ENCODE data around the gene TAS2R14. TPM values are rescaled to one million over a fixed set of nuclear protein-coding genes. Genes with fewer than 3 reads are reported as not detected.

Gene TAS2R14
- under 1 TPM; 0.69 to 0.84 TPM for total RNA-seq

- POLR2A ChIA-PET: no interaction called here
Observed at GRCh38 chr12:10939163-10939562, at the start of gene TAS2R14. Gene TAS2R14 (minus strand): TSS chr12:10939263. CDS start chr12:10939207, 56 bp downstream.

GRCh38 chr12:10986812-10987211, 47.7 kb upstream of the TAS2R14 start, which contains the start of gene TAS2R50:
Gene TAS2R50 (minus strand): TSS chr12:10986912. CDS start chr12:10986860, 52 bp downstream.
- ChIA-PET CTCF (no interaction called here), POLR2A (no interaction called here)

More at GRCh38 chr12:10939163-10939562, at the start of gene TAS2R14:
- CTCF ChIA-PET: no interaction called here

- POLR2A ChIA-PET: interaction anchor here (0.9 kb wide), 1 partner anchor 189 kb away, joined by 4 read pairs; the partner anchor contains the start of gene SMIM10L1
- CTCF ChIA-PET: interaction anchor here (0.6 kb wide), 1 partner anchor 198 kb away, joined by 3 read pairs; no protein-coding TSS in a partner anchor
Observed at GRCh38 chr12:10982244-10982643, 43.2 kb upstream of the TAS2R14 start.

DNA sequence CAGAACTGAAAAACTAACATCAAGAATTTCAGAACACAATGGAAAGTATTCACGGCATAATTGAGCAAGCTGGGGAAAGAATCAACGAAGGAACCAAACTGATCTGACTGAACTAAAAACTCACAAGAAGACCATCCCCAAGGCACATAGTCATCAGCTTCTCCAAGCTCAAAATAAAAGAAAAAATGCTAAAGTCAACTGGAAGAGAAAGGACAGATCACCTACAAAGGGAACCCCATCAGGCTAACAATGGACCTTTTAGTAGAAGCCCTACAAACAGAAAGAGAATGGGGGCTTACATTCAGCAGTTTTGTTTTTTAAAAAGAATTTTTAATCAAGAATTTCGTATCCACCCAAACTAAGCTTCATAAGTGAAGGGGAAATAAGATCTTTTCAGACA, 35.9 kb upstream of the TAS2R14 start:
- ChIA-PET CTCF (no interaction called here), POLR2A (no interaction called here)

- CTCF ChIA-PET: interaction anchor here (0.6 kb wide), 1 partner anchor 355 kb away, joined by 4 read pairs; no protein-coding TSS in a partner anchor
- POLR2A ChIA-PET: no interaction called here
Observed at GRCh38 chr12:10968765-10969456, 29.8 kb upstream of the TAS2R14 start.

GRCh38 chr12:10967409-10967808, 28.3 kb upstream of the TAS2R14 start:
- ChIA-PET POLR2A (no interaction called here), CTCF (no interaction called here)

GRCh38 chr12:10966314-10966713, 27.3 kb upstream of the TAS2R14 start:
- ChIA-PET CTCF (no interaction called here), POLR2A (no interaction called here)

DNA sequence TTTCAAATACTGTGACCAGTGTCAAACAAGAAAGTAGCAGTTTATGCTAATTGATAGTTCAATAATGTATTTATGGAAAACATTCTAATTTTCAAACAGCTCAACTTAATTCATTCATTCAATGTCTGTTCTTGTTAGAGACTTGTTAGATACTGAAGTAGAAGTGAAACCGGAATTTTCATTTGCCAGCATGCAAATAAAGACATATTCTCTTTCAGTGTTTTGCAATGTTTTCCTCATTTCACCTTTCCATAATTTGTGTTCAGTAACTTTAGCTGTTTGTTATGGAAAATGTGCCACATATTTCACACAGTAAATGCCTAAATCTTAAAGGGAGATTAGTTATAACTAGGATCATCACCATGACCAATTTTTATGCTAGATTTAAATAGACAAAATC, 26.4 kb upstream of the TAS2R14 start:
- POLR2A ChIA-PET: interaction anchor here (0.6 kb wide), 1 partner anchor 92 kb away, joined by 3 read pairs; no protein-coding TSS in a partner anchor
- CTCF ChIA-PET: no interaction called here

GRCh38 chr12:10960211-10960610, 21.1 kb upstream of the TAS2R14 start:
- CTCF ChIA-PET: no interaction called here
- POLR2A ChIA-PET: no interaction called here

DNA sequence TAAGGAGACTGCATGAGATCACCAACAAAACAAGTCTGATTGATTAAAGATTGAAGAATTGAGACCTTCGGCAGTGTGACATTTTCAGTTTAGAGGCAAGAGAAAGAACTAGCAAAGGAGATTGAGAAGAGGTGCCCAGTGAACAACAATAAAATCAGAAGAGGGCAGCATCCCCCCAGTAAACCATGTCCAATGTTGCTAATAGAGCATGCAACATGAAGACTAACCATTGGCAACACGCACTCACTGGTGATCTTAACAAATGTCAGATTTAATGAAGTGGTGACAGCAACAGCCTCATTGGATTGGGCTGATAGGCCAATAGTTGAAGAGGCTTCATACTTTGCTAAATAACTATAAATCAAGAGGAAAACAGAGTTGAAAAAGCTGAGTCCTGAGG, 20.7 kb upstream of the TAS2R14 start:
- ChIA-PET CTCF (no interaction called here), POLR2A (no interaction called here)

DNA sequence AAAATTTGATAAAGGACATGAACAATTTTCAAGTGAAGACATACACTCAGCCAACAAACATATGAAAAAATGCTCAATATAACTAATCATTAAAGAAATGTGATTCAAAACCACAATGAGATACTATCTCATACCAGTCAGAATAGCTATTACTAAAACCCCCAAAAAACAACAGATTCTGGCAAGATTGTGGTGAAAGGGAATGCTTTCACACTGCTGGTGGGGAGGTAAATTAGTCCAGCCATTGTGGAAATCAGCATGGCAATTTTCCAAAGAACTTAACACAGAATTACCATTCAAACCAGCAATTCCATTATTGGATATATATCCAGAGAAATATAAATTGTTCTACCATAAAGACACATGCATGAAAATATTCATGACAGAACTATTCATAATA, 18.7 kb upstream of the TAS2R14 start:
- CTCF ChIA-PET: no interaction called here
- POLR2A ChIA-PET: no interaction called here

GRCh38 chr12:10956085-10956484, 17.0 kb upstream of the TAS2R14 start:
- ChIA-PET POLR2A (no interaction called here), CTCF (no interaction called here)

DNA sequence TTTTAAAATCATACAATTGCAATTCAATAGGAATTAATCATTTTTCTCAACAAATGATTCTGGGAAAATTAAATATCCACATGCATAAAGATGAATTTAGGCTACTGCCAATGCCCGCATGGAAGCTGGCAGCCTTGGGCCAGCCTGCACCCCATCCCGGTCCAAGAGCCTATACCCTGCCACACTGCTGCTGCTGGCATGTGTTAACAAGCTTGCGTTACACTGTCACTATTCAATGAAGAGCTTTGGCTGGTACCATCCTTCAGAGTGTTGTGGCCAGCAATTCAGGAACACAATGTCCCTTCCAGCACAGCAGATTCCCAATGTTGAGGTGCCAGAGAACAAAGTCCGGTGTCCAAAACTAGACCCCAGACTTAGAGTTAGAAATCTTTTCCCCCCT, 13.6 kb upstream of the TAS2R14 start:
- CTCF ChIA-PET: no interaction called here
- POLR2A ChIA-PET: no interaction called here

- POLR2A ChIA-PET: no interaction called here
Observed at GRCh38 chr12:10943167-10943566, 4.1 kb upstream of the TAS2R14 start.

DNA sequence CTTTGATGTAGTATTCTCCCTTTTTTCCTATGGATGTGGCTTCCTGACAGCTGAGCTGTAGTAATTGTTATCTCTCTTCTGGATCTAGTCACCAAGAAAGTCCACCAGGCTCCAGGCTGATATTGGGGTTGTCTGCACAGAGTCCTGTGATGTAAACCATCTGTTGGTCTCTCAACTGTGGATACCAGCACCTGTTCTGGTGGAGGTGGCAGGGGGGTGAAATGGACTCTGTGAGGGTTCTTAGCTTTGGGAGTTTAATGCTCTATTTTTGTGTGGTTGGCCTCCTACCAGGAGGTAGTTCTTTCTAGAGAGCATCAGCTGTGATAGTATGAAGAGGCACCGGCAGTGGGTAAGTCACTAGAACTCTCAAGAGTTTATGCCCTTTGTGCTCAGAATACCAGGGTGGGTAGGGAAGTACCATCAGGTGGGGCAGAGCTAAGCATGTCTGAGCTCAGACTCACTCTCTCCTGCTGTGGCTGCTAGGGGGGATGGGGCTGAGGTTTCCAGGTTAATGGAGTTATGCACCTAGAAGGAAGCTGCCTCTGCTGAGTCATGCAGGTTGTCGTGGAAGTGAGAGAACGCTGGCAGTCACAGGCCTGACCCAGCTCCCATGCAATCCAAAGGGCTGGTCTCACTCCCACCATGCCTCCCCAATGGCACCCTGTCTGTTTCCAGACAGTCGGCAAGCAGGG, 3.0 kb upstream of the TAS2R14 start:
- ChIA-PET POLR2A (no interaction called here), CTCF (no interaction called here)

More at GRCh38 chr12:10943167-10943566, 4.1 kb upstream of the TAS2R14 start:
- CTCF ChIA-PET: no interaction called here

DNA sequence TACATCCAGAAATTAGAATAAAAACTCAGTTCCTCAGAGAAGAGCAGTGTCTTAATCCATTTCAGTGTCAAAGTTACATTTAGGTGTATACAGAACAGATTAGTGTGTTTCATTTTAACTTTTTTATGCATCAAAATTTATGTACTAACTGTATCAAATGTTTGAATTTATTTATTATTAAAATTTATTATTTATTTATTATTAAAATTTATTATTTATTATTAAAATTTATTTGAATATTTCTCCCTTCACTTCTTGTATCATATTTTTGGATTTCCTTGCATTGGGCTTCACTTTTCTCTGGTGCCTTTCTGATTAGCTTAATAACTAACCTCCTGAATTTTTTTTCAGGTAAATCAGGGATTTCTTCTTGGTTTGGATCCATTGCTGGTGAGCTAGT, 2.3 kb upstream of the TAS2R14 start:
- CTCF ChIA-PET: no interaction called here
- POLR2A ChIA-PET: no interaction called here

GRCh38 chr12:10940389-10940788, 1.3 kb upstream of the TAS2R14 start:
- POLR2A ChIA-PET: no interaction called here
- CTCF ChIA-PET: no interaction called here

DNA sequence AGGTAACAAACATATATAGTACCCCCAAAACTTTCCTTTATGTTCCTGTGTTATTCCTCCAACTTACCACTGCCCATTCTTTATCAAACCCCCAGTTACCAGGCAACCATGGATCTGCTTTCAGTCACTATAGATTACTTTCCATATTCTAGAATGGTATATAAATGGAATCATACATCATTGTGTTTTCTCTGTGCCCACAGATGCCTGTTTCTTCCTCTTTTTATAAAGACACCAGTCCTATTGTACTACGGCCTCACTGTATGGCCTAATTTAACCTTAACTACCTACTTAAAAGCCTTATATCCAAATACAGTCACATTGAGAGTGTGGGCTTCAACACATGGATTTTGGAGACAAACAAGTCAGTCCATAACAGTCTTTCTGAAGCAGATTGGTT, 2.6 kb downstream of the TAS2R14 start:
- CTCF ChIA-PET: no interaction called here
- POLR2A ChIA-PET: no interaction called here

- POLR2A ChIA-PET: no interaction called here
- CTCF ChIA-PET: no interaction called here
Observed at GRCh38 chr12:10928746-10929286, 10.2 kb downstream of the TAS2R14 start, which contains the start of gene PRH2. Gene PRH2 (plus strand): TSS chr12:10929236. CDS start chr12:10929274, 38 bp downstream.

DNA sequence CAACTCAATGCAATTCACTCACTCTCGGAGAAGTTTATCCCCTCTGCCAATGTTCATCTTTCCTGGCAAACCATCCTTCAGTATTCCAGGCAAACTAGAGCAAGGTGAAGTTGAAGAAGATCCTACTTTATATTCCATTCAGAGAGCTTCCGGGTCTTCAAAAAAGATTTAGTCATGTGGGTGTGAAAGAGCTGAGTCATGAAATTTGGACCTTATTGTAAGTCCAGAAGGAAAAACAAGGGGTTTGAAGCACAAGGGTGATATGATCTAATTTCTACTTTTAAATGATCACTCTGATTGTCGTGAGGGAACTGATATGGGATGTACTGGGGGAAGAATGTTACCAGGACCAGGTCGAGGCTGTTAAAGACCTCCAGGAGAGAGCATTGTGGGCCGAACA, 12.8 kb downstream of the TAS2R14 start:
- ChIA-PET POLR2A (no interaction called here), CTCF (no interaction called here)

GRCh38 chr12:10919809-10920208, 19.3 kb downstream of the TAS2R14 start:
- ChIA-PET CTCF (no interaction called here), POLR2A (no interaction called here)
